HepG2 (cell line): ENCODE data around the gene IGFL1. TPM values are rescaled to one million over a fixed set of nuclear protein-coding genes. Genes with fewer than 3 reads are reported as not detected.

Experiments used
- ATAC-seq: fragments of 200-7000 bp; cut with Tn5 transposase; 3 replicates; pipeline ENCODE4 v1.9.1; 2020; ENCODE audit warnings: mild to moderate bottlenecking, moderate library complexity
- BruUV-seq: library from RNA; stranded (reverse); fragments of 400-500 nt; replicated peaks from 2 replicates; lab custom pipeline; 2021; lab: Mats Ljungman, UMichigan
- CTCF ChIA-PET: fragments of 300-600 bp; formaldehyde crosslinking; extraction: SDS; loops from one replicate; lab custom pipeline; 2021; ENCODE audit warnings: low total read pairs, inconsistent platforms, low intra/inter-chr PET ratio; lab: Yijun Ruan, JAX
- POLR2A ChIA-PET: fragments of 350-600 bp; sonication (Branson Sonifier 250); formaldehyde crosslinking; loops from one replicate; lab custom pipeline; 2020; ENCODE audit warnings: antibody characterized with exemption, inconsistent platforms; lab: Yijun Ruan, JAX
- DNase-seq: peaks from one replicate; pipeline ENCODE4 v3.0.0-alpha.2; 2015; ENCODE audit warnings: low spot score
- FAIRE-seq: peaks from 3 replicates; lab custom pipeline; 2011; peaks lifted over from hg19 to GRCh38; lab: Jason Lieb, UNC
- H2AFZ ChIP-seq: one replicate; pipeline ENCODE4 v1.6.1; 2011; ENCODE audit warnings: low read length, inconsistent platforms
- H3K27ac ChIP-seq: fragments of 300-600 bp; 3 replicates; pipeline ENCODE4 v1.8.0; 2011; ENCODE audit warnings: mixed run types, mild to moderate bottlenecking, mixed read lengths, low read length, inconsistent platforms; ENCODE audit not compliant: insufficient read depth; ENCODE audit errors: extremely low read length
- H3K27me3 ChIP-seq, 2 experiments: fragments of 200-600 bp in 1 of 2; 2 replicates in 1 of 2; 3 replicates in 1 of 2; pipeline versions ENCODE4 v1.6.0 to v1.8.0; 2011; ENCODE audit warnings: low read length in 2 of 2, mild to moderate bottlenecking in 2 of 2, moderate library complexity in 2 of 2, inconsistent platforms in 1 of 2; ENCODE audit not compliant: insufficient read depth in 2 of 2, control insufficient read depth in 1 of 2
- H3K36me3 ChIP-seq, 2 experiments: fragments of 200-600 bp in 1 of 2; replicated peaks in 1 of 2; 2 replicates in 1 of 2; 3 replicates in 1 of 2; pipeline versions ENCODE4 v1.5.1 to v1.8.0; 2011; ENCODE audit warnings: low read length in 2 of 2, inconsistent platforms in 1 of 2; ENCODE audit not compliant: insufficient read depth in 2 of 2, control insufficient read depth in 1 of 2
- H3K4me1 ChIP-seq: 2 replicates; pipeline ENCODE4 v1.5.1; 2012; ENCODE audit warnings: low read length, inconsistent platforms; ENCODE audit not compliant: insufficient read depth
- H3K4me2 ChIP-seq: 2 replicates; pipeline ENCODE4 v1.6.0; 2011; ENCODE audit warnings: low read depth, low read length, inconsistent platforms
- H3K4me3 ChIP-seq, 3 experiments: fragments of 200-600 bp in 1 of 3; sonication (generic), shearing (Covaris generic) in 1 of 3; replicated peaks in 1 of 3; 2 replicates each; pipeline ENCODE4 v1.5.1; 2011 to 2016; ENCODE audit warnings: low read length in 3 of 3, inconsistent platforms in 2 of 3, low read depth in 2 of 3, mild to moderate bottlenecking in 2 of 3, control low read depth in 1 of 3, mixed read lengths in 1 of 3; ENCODE audit not compliant: insufficient read depth in 1 of 3
- H3K79me2 ChIP-seq: one replicate; pipeline ENCODE4 v1.6.1; 2011; ENCODE audit warnings: low read length, inconsistent platforms; ENCODE audit not compliant: insufficient read depth
- H3K9ac ChIP-seq: 2 replicates; pipeline ENCODE4 v1.6.0; 2011; ENCODE audit warnings: mild to moderate bottlenecking, low read depth, low read length, inconsistent platforms; ENCODE audit not compliant: insufficient read depth
- H3K9me3 ChIP-seq: 2 replicates; pipeline ENCODE4 v1.5.1; 2012; ENCODE audit warnings: mild to moderate bottlenecking, low read length
- H4K20me1 ChIP-seq: 2 replicates; pipeline ENCODE4 v1.6.0; 2011; ENCODE audit warnings: inconsistent platforms, mild to moderate bottlenecking, low read length, moderate library complexity; ENCODE audit not compliant: insufficient read depth
- RAD51 ChIP-seq: fragments of 450-650 bp; IDR thresholded peaks from 2 replicates; pipeline ENCODE4 v1.6.1; 2016; ENCODE audit warnings: borderline replicate concordance
- REXO4 ChIP-seq: sonication (generic); formaldehyde crosslinking; IDR thresholded peaks from 2 replicates; pipeline ENCODE4 v1.8.0; 2022; ENCODE audit warnings: missing genetic modification reagents, mild to moderate bottlenecking, borderline replicate concordance
- RFX3 ChIP-seq: IDR thresholded peaks from 2 replicates; pipeline ENCODE4 v1.6.1; 2016; ENCODE audit warnings: missing biosample characterization, missing genetic modification reagents
- SKIL ChIP-seq: sonication (generic); formaldehyde crosslinking; IDR thresholded peaks from 2 replicates; pipeline ENCODE4 v1.8.0; 2022; ENCODE audit warnings: missing genetic modification reagents, mild to moderate bottlenecking, moderate library complexity, borderline replicate concordance
- SMC3 ChIP-seq: IDR thresholded peaks from 2 replicates; pipeline ENCODE4 v1.6.1; 2011; ENCODE audit warnings: low read length, improper control_type of control experiment
- ZNF160 ChIP-seq: sonication (generic); formaldehyde crosslinking; IDR thresholded peaks from 2 replicates; pipeline ENCODE4 v1.8.0; 2022; ENCODE audit warnings: mild to moderate bottlenecking, inconsistent platforms, missing genetic modification reagents
- ZNF264 ChIP-seq: sonication (generic); formaldehyde crosslinking; IDR thresholded peaks from 2 replicates; pipeline ENCODE4 v1.4.0; 2020; ENCODE audit warnings: missing genetic modification reagents
- ZNF691 ChIP-seq: sonication (generic); formaldehyde crosslinking; IDR thresholded peaks from 2 replicates; pipeline ENCODE4 v1.4.0; 2020; ENCODE audit warnings: missing genetic modification reagents, low read depth, mild to moderate bottlenecking, borderline replicate concordance
- ZNF709 ChIP-seq: sonication (generic); formaldehyde crosslinking; IDR thresholded peaks from 2 replicates; pipeline ENCODE4 v1.5.0; 2020; ENCODE audit warnings: mild to moderate bottlenecking, missing genetic modification reagents
- ZNF878 ChIP-seq: sonication (generic); formaldehyde crosslinking; IDR thresholded peaks from 2 replicates; pipeline ENCODE4 v1.8.1; 2023; ENCODE audit warnings: mild to moderate bottlenecking, missing genetic modification reagents, moderate library complexity
- ZSCAN25 ChIP-seq: sonication (generic); formaldehyde crosslinking; IDR thresholded peaks from 2 replicates; pipeline ENCODE4 v1.8.0; 2022; ENCODE audit warnings: mild to moderate bottlenecking, missing genetic modification reagents
- WGBS: methylation state at CpG from one replicate; pipeline ENCODE4 v1.1.6; 2017; ENCODE audit warnings: low lambda C conversion rate; 5-methylcytosine and 5-hydroxymethylcytosine counted together
- in situ Hi-C: cut with HindIII; loops from 2 replicates; pipeline ENCODE4 v1.10.0; 2017; ENCODE audit warnings: low pct_unique_long_range_greater_than_20kb; ENCODE audit not compliant: extremely low pct_ligation_motif_present
- intact Hi-C: fragments of 100-400 bp; cut with micrococcal nuclease; formaldehyde crosslinking; loops from one replicate; pipeline ENCODE4 v1.10.0; 2022; ENCODE audit not compliant: unreplicated experiment
- polyA plus RNA-seq, 8 experiments: library from polyadenylated mRNA; depleted of rRNA in 3 of 8; stranded (reverse) in 7 of 8; unstranded in 1 of 8; fragments of >200 nt; fragmentation: Illumina TruSeq in 4 of 8; extraction: Trizol in 4 of 8; gene quantifications; 2 replicates each; pipeline versions ENCODE4 v1.2.1 to v1.2.3, GENCODE V29; 2011 to 2016; ENCODE audit warnings: low read depth in 4 of 8, missing spikeins in 1 of 8, mixed read lengths in 1 of 8; ENCODE audit not compliant: insufficient read depth in 1 of 8
- total RNA-seq, 5 experiments: library from RNA; depleted of rRNA; stranded (reverse); fragments of >200 nt; fragmentation: Illumina TruSeq; extraction: Trizol; gene quantifications; 2 replicates each; pipeline ENCODE4 v1.2.3, GENCODE V29; 2016; ENCODE audit warnings: low read depth in 1 of 5
- TF ChIP-seq, protein P1 (sequence below): IDR thresholded peaks from 2 replicates; pipeline ENCODE4 v1.6.1; 2016; ENCODE audit warnings: mild to moderate bottlenecking

Gene IGFL1
- total and polyA plus RNA-seq, 2 of the 13 experiments (the other 11 are each of a cell fraction or from before 2014, with no cell fraction given), result not detected

- no peak overlapping the region for H3K4me3 ChIP-seq
- no peak overlapping the region for H2AFZ ChIP-seq
- H3K79me2 ChIP-seq, result no peaks in the 10 kb centered on the region
- H3K4me2 ChIP-seq, result no peak overlapping the region
- no peaks in the 10 kb centered on the region for H3K4me1 ChIP-seq
- CTCF ChIA-PET, result no interaction called here
- 17% methylated on average over 7 of the region's 8 CpGs for WGBS
- H3K27ac ChIP-seq, result no peak overlapping the region
- DNase-seq, result peak; percentile 14
- peaks cover 0 to 13% of the 10 kb centered on the region in 2 experiments; a peak in 2 of 5 replicates for H3K27me3 ChIP-seq
- no peak for FAIRE-seq
- in situ Hi-C loops, result no loop called here
- no peaks in the 10 kb centered on the region for H3K36me3 ChIP-seq
- POLR2A ChIA-PET, result no interaction called here
- intact Hi-C loops, result no loop called here
- H3K9me3 ChIP-seq, result no peaks in the 10 kb centered on the region
- no peak for ATAC-seq
- no TSS peak for BruUV-seq
- H4K20me1 ChIP-seq, result no peaks in the 10 kb centered on the region
- no peak for TF ChIP-seq RFX3 (CRISPR knock-in tag)
- TF ChIP-seq ZNF264 (CRISPR knock-in tag), result no peak
- TF ChIP-seq, protein P1, sequence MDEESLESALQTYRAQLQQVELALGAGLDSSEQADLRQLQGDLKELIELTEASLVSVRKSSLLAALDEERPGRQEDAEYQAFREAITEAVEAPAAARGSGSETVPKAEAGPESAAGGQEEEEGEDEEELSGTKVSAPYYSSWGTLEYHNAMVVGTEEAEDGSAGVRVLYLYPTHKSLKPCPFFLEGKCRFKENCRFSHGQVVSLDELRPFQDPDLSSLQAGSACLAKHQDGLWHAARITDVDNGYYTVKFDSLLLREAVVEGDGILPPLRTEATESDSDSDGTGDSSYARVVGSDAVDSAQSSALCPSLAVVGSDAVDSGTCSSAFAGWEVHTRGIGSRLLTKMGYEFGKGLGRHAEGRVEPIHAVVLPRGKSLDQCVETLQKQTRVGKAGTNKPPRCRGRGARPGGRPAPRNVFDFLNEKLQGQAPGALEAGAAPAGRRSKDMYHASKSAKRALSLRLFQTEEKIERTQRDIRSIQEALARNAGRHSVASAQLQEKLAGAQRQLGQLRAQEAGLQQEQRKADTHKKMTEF (CRISPR knock-in tag), result no peak
- TF ChIP-seq ZSCAN25, result no peak
- TF ChIP-seq ZNF691, result no peak
- TF ChIP-seq ZNF878 (CRISPR knock-in tag), result no peak
- no peak for TF ChIP-seq REXO4 (CRISPR knock-in tag)
- no peak for TF ChIP-seq SKIL (CRISPR knock-in tag)
- TF ChIP-seq RAD51, result no peak
- TF ChIP-seq SMC3, result no peak
- TF ChIP-seq ZNF709 (CRISPR knock-in tag), result no peak
- no peak for TF ChIP-seq ZNF160 (CRISPR knock-in tag)
- TF ChIP-seq, all 625 proteins: peak for 0
- no peak overlapping the region for H3K9ac ChIP-seq
Measured at GRCh38 chr19:46202872-46203860, 26.4 kb upstream of the IGFL1 start.
